Adrenal gland (tissue), 5 donors: Measurements from ENCODE around the gene CDH2.

Experiments
- CTCF ChIP-seq, 6 experiments: fragments of 450-650 bp in 4 of 6; fragments of 200-600 bp in 2 of 6; sonication (generic) in 1 of 6; IDR thresholded peaks; 1 replicate in 5 of 6; 2 replicates in 1 of 6; pipeline versions ENCODE4 v1.5.1 to v1.8.0; 2016 to 2021; ENCODE audit warnings: antibody characterized with exemption in 6 of 6, mild to moderate bottlenecking in 2 of 6, moderate library complexity in 1 of 6
- POLR2A ChIP-seq, 2 donors: fragments of 450-650 bp; IDR thresholded peaks; one replicate each; pipeline ENCODE4 v1.6.1; 2017; ENCODE audit warnings: antibody characterized with exemption in 2 of 2, mild to moderate bottlenecking in 2 of 2, moderate library complexity in 1 of 2
- donor health status: DM: no; HTN: no; CAD: no.

- TF ChIP-seq POLR2A (IDR thresholded peaks at IDR 0.05) (peak in 1 of 2 donors; percentile 63), CTCF (IDR thresholded peaks at IDR 0.05) (no peak)
Measured at GRCh38 chr18:28112056-28112470, 64.9 kb downstream of the CDH2 start.
